SHP77 (cell line): ENCODE measurements around the gene ADGB.
A peak's percentile ranks its signal among the peaks of the same experiment; 100 is the strongest.
"Not testable (repeated sequence)": the region's sequence is repeated elsewhere in the genome, so short reads cannot be mapped to it uniquely, and the experiment has no call there.

Experiments
- DNase-seq, 2 experiments: peaks; one replicate each; lab custom pipeline; 2025; lab: John Stamatoyannopoulos, UW

Gene ADGB

GRCh38 chr6:146815511-146816462 is 217.0 kb downstream of the ADGB start:
- not testable (repeated sequence) for DNase-seq

- no peak for DNase-seq
Measured at GRCh38 chr6:146819596-146820320, 221.0 kb downstream of the ADGB start.

- DNase-seq = no peak
Measured at GRCh38 chr6:146827216-146827928, 228.6 kb downstream of the ADGB start.

- no peak for DNase-seq
Measured at GRCh38 chr6:146829792-146830565, 231.2 kb downstream of the ADGB start.

- DNase-seq = no peak
Measured at GRCh38 chr6:146833157-146833556, 234.4 kb downstream of the ADGB start.

- DNase-seq = no peak
Measured at GRCh38 chr6:146840216-146840615, 241.4 kb downstream of the ADGB start.

- DNase-seq = no peak
Measured at GRCh38 chr6:146840641-146841040, 241.9 kb downstream of the ADGB start.

GRCh38 chr6:146847426-146847825 is 248.7 kb downstream of the ADGB start:
- DNase-seq = no peak

- DNase-seq = no peak
Measured at GRCh38 chr6:146850238-146850896, 251.6 kb downstream of the ADGB start.

- no peak for DNase-seq
Measured at GRCh38 chr6:146850981-146851380, 252.2 kb downstream of the ADGB start.

- no peak for DNase-seq
Measured at GRCh38 chr6:146851837-146852236, 253.1 kb downstream of the ADGB start.

GRCh38 chr6:146854521-146855255 is 255.9 kb downstream of the ADGB start:
- DNase-seq = not testable (repeated sequence)

GRCh38 chr6:146855889-146856288 is 257.1 kb downstream of the ADGB start:
- DNase-seq = no peak

- no peak for DNase-seq
Measured at GRCh38 chr6:146856296-146856695, 257.5 kb downstream of the ADGB start.

- peak; percentile 75 to 82 for DNase-seq
Measured at GRCh38 chr6:146857180-146857979, 258.6 kb downstream of the ADGB start.

GRCh38 chr6:146857980-146858347 is 259.2 kb downstream of the ADGB start:
- DNase-seq = peak; percentile 73 to 74

GRCh38 chr6:146859206-146859605 is 260.4 kb downstream of the ADGB start:
- no peak for DNase-seq

- DNase-seq = no peak
Measured at GRCh38 chr6:146859795-146860495, 261.2 kb downstream of the ADGB start.

GRCh38 chr6:146860583-146860982 is 261.8 kb downstream of the ADGB start:
- DNase-seq = peak; percentile 50 to 67
